Activated naive CD4-positive, alpha-beta T cell (primary cell): ENCODE data around the gene HPCAL1.

Experiments
- DNase-seq, 4 experiments: peaks; one replicate each; lab custom pipeline; 2025; lab: John Stamatoyannopoulos, UW

HPCAL1 gene

DNA sequence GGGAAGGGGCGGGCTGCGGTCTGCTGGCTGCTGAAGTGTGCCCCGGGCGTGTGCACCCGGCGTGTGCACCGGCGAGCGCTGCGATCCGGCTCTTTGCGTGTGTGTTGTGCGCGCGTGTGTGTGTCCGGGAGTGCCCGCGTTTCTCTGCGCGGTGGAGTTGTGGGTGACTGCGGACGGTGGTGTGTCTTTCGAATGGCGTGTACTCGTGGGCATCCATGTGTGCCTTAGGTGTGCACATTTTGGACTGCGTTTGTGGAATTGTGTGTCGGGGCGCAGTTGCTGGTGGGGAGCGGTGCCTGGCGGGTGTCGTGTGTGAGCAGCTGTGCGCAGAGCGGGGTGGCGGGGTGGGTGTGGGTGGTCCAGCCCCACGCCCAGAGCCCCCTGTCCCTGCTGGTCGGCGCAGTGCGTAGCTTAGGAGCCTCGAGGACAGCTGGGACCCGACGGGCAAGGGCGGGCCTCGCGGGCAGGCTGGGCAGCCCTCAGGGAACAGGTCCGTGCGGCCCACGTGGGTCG, 533 bp downstream of the HPCAL1 start:
- peak in 1 of 4 experiments; percentile 38 for DNase-seq

DNA sequence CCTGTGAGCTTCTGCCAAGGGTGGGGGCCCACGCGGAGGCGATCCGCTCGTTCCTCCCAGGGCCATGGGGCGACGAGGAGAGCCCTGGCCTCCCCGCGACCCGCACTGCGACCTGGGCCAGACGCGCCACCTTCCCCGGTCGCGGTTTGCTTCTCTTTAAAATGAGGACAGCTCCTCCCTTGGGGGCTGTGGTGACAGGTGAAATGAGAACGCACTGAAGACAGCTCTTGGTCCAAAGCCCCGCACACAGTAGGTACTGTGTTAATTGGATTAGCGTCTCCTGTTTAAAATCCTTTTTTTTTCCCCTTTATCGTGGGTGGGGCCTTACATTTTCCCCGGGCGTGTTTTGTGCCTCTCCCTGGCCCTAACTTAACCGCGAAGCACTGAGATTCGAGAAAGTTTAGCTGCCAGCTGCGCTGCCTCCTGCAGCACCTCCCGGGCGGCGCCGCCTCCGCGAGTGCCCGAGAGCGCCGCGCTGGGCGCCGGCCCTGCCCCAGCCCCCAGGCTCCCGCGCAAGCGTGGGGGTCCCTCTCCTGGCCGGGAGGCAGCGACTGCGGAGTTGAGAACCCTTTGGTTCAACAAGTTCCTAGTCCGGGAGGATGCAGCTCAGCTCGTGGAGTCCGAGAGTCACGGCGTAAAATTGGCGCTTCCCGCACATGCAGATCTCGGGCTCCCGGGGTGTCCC, 1.1 kb downstream of the HPCAL1 start:
- peak in 1 of 4 experiments; percentile 36 for DNase-seq

DNA sequence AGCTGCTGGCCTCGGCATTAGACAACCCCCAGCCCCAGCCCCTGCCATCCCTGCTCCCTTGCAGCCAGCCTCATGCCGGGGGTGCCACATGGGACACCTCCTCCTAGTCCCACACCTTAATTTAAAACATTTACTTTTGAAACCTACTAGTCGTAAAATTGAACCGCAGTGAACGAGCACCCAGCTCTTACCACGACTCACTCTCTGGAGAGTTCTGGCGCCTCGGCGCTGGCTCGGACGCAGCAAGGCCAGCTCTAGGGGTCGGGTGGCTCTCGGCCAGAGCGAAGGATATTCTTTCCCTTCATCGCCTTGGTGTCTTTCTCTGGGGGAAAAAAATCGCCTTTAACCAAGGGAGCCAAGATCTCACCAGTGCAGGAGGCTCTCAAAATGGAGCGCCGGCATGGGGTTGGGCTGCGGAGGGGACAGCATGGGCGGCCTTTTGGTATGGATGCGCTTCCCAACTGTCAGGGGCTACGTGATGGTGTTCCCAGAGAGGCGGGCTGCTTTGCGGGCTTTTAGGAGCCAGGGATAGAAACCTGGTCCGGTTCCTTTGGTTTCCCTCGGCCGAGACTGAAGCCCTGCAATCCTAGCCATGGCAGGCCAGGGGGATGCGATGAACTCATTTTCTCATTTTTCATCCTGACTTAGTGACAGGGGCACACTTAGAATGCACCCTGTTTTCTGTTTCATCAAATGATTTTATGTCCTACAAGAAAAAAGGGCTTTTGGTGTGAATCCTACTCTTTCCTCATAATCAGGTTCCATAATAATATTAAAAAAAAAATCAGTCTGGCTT, 2.0 kb downstream of the HPCAL1 start:
- no peak for DNase-seq

DNA sequence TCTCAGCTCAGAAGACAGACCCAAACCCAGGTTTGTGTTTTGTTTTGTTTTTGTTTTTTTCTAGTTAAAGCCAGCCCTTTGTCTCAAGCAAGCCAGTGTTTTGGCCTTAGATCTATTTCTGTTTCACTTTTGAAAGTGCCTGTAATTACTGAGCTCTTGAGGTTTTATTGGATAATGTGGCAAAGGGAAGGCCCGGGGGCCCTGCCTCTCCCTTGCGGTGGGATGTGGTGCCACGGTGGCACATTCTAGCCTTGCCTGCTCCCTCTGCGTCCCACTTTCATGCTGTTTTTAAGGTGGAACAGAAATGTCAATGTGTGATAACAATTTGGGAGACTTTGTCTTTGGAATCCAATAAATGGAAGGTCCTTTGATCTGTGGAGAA, 2.5 kb downstream of the HPCAL1 start:
- DNase-seq = peak in 1 of 4 experiments; percentile 19

DNA sequence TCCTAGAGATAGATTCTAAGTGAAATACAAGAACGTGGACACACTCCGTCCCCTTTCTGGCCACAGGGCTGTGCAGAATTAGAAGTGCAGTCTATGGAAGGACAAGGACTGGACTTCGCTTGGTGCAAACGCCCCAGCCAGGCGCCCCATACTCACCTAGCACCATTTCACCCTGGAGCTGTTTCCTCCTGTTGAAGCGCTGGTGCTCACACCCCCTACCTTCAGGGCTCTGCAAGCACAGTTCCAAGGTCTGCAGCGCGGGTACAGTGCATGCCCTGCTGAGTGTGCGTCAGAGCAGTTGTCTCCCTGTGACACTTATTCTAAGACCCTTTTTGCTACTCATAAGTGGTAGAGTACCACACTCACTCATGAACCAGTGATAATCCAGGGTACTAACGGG, 3.0 kb downstream of the HPCAL1 start:
- DNase-seq = peak in 1 of 4 experiments; percentile 48

DNA sequence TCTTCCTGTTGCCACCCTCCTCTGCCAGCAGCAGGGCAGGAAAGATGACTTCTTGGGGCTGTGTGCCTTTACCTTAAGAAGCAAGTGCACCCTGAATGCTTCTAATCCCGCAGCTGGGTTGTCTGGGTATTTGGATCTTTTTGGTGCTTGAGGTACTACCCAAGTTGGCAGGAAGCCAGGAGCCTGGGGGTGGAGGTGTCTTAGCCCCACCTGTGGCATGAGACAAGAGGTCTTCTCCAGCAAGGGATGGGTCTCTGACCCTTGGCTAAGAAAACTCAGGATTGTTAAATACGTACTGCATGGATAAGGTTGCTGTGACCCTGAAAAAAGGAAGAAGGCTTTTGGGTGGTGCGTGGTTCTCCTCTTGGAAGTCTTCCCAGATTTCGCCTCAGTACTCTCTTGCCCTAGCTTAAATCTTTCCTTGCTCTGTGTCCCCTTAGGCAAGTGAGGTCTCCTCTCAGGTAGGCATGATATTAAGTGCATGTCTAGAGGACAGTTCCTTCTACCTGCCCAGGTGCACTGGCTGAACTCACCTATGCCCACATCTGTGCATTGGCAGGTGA, 4.3 kb downstream of the HPCAL1 start:
- peak in 1 of 4 experiments; percentile 17 for DNase-seq

DNA sequence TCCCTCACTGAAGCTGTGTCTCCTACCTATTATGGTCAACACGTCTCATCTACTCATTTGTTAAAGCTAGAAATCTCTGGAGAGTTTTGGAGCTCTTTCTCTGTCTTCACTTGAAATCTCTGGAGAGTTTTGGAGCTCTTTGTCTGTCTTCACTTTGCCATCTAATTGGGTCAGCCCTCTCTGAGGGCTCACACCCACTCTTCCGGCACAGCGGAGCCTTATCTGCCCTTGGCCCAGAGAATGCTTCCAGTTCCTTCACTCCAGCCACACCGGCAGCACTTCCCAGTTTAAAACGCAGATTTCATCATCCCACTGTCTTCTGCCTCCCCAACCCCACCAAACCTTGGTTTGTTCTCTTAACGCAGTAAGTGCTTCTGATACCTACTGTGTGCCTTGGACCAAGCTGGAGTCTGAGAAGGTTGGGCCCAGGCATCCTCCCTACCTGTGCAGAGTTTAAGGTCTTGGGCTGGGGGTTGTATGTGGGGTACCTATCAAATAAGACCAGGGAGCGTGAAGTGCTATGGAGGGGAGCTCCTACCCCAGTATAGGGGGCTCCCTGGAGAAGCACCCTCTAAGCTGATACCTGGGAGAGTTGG, 5.0 kb downstream of the HPCAL1 start:
- DNase-seq = no peak

DNA sequence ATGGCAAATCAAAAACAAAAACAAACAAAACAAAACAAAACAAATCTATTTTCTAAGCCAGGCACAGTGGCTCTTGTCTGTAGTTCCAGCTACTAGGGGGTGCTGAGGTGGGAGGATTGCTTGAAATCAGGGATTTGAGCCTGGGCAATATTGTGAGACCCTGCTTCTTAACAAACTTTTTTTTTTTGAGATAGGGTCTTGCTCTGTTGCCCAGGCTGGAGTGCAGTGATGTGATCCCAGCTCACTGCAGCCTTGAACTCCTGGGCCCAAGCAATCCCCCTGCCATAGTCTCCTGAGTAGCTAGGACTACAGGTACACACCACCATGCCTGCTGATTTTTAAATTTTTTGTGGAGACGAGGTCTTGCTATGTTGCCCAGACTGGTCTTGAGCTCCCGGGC, 6.2 kb downstream of the HPCAL1 start:
- DNase-seq = no peak

DNA sequence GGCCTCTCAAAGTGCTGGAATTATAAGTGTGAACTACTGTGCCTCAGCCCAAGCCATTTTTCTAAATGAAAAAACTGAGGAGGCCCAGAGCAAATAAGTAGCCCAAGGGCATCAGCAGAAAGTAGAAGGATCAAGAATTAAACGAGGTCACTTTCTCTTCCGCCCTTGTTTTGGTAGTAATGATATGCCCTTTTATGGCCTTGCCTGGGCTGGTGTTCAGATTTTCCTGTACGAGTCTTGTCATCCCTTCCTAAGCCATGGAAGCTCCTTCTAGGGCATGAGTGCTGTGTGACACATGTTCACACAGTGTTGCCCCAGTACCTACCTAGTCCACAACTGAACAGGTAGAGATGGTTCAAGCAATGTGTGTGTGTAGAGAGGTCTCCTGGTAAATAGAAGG, 6.6 kb downstream of the HPCAL1 start:
- no peak for DNase-seq

DNA sequence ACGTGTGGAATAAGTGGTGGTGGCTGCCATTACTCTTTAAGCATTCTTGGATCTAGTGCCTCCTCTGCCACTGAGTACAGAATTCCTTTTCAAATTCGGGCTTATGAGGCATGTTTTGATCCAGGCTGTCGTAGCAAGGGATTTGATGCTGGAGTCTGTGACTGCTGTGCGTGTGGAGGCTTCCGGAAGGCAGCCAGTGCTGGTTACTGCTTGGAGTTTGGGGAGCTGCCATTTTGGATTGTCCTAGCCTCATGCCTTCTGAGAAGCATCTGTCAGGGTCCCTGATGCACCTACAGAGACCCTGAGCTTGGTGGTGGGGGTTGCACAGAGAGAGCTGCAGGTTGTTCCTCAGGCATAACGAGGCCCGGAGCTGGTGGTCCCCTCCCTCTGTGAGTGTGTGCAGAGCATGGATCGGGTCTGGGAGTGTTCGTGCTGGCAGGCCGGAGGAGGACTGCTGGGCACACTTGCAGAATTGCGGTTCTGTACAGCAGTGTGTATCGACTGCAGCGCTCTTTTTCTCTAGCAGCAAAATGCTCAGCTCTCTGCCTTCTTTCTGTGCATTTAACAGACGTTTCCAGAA, 7.7 kb downstream of the HPCAL1 start:
- DNase-seq = no peak

DNA sequence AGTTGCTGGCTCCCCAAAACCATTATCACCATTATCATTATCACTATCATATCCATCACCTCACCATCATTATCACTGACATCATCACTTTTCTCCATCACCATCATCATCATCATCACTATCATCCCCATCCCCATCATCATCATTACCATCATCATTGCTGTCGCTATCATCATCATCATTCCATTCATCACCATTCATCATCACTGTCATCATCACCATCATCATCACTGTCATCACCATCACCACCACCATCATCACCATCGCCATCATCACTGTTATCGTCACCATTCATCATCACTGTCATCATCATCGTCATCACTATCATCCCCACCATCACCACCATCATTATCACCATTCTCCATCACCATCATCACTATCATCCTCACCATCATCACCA, 9.0 kb downstream of the HPCAL1 start:
- no peak for DNase-seq

DNA sequence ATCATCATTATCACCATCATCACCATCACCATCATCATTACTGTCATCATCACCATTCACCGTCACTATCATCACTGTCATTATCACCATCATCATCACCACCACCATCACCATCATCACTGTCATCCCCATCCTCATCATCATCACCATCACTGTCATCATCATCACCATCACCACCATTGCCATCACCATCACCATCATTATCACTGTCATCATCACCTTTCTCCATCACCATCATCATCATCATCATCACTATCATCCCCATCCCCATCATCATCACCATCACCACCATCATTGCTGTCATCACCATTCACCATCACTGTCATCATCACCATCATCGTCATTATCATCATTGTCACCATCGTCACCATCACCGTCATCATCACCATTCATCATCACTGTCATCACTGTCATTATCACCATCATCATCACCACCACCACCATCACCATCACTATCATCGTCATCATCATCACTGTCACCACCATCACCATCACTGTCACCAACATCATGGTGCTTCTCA, 9.8 kb downstream of the HPCAL1 start:
- DNase-seq = no peak

DNA sequence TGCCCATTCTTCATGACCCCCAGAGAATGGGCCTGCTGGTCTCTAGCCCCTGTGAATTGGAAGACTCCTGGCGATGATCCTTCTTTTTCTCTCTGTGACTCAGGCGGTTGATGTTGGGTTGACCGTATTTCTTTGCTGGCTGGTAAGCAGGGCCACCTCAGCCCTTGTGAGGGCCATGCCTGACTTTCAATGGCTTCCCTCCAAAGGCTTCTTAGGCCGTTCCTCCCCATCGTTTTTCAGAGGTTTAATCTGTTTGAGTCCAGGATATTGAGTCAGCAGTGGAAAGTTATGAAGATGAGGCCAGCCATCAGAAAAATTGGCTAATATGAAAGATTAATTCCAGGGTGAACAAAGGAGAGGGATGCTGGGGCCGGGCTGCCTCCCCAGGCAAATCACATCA, 13.6 kb downstream of the HPCAL1 start:
- DNase-seq = no peak

DNA sequence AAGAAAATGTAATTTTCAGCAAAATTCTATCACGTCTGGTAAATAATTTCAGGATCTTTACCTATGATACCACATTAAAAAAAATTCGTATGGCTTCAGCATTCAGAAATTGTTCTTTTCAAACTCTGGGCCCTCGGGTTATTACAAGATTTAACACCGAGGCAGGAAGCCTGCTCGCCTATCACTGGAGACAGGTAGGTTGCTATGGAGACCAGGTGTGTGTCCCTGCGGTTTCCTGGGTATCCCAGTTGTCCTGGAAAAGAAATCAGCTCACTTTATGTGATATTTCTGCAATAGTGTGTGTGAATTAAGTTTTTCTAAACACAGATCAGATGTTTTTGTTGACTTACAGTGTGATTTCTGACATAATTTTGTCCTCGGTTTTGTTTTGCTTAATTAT, 14.2 kb downstream of the HPCAL1 start:
- no peak for DNase-seq

DNA sequence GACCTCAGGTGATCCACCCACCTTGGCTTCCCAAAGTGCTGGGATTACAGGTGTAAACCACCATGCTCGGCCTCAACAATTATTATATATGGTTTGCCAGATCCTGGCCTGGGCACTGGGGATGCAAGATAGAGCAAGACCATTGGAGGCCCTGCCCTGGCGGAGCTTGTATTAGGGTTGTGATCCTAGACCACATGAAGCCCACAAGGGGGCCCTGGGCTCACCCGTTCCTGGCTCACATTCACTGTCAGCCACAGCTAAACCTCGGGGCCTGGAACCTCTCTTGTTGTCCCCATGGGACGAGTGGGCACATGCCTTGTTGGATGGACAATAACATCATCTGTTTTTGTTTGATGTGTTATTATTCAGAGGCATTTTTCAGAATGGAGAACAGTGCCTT, 14.9 kb downstream of the HPCAL1 start:
- DNase-seq = no peak

DNA sequence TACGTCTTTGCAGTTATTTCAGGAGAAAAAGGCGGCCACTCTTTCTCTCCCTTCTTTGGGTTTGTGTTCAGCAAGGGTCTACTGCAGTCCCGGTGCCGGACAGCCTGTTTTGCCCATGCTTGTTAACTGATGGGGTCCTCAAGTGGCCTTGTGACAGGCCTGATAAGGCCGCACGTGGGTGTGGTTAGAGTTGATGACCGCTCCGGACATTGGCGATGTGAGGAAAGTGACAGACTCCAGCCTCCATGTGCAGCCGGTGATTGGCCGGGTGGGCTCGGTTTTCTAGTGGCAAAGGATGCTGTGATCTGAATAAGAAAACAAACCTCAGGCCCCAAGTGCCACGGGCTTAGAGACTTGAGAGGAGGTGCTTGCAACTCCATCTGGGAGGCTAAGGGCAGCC, 15.6 kb downstream of the HPCAL1 start:
- DNase-seq = no peak

DNA sequence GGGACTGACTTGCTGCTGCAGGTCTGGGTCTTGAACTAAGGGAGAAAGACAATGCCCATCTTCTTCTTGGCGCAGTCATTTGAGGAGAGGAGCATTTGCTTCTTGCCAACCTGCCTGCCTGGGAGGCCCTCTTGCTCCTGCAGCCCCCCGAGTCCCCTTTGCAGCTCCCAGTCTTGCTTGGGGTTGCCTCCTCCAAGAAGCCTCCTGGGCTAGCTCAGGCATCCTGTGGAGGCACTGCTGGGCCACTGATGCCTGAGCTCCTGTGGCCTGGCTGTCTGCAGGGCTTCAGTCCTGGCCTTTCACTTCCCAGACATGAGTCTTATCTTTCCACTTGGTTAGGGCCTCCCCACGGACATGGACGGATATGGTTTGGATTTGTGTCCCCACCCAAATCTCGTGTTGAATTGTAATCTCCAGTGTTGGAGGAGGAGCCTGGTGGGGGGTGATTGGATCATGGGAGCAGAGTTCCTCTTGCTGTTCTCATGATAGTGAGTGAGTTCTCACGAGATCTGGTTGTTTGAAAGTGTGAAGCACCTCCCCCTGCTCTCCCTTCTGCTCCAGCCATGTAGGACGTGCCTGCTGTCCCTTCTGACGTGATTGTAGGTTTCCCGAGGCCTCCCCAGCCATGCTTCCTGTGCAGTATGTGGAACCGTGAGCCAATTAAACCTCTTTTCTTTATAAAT, 17.3 kb downstream of the HPCAL1 start:
- no peak for DNase-seq

DNA sequence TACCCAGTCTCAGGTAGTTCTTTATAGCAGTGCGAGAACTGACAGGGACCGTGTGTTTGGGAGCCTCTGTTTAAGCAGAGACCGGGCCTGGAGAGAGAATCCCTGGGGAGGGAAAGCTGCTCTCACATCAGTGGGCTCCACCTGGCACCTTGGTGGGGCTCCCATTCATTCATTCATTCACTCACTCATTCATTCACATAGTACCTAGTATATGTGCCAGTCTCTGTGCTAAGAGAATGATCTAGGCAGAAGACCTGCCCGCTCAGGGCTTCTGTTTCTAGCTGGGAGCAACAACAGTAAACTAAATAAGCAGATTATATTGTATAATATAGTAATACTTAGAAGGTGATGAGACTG, 17.8 kb downstream of the HPCAL1 start:
- DNase-seq = no peak

DNA sequence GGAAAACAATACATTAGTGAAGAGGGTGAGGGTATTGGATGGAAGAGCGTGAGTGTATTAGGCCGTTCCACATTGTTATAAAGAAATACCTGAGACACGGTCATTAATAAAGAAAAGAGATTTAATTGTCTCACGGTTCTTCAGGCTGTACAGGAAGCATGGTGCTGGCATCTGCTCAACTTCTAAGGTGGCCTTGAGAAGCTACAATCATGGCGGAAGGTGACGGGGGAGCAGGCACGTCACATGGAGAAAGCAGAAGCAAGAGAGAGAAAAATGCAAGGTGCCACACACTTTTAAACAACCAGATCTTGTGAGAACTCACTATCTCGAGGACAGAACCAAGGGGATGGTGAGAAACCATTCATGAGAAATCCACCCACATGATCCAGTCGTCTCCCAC, 18.2 kb downstream of the HPCAL1 start:
- DNase-seq = no peak

DNA sequence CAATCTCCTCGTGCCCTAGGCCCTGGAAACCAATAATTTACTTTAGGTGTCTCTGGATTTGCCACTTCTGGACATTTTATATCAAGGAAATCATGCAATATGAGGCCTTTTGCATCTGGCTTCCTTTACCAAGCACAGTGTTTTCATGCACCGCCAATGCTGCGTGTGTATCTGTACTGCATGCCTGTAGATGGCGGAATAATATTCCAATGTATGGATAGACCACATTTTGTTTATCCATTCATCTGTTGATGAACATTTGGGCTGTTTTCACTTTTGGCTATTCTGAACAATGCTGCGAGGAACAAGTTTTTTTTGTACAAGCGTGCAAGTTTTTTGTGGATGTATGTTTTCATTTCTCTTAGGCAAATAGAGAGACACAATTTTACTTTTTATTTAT, 18.9 kb downstream of the HPCAL1 start:
- DNase-seq = no peak

DNA sequence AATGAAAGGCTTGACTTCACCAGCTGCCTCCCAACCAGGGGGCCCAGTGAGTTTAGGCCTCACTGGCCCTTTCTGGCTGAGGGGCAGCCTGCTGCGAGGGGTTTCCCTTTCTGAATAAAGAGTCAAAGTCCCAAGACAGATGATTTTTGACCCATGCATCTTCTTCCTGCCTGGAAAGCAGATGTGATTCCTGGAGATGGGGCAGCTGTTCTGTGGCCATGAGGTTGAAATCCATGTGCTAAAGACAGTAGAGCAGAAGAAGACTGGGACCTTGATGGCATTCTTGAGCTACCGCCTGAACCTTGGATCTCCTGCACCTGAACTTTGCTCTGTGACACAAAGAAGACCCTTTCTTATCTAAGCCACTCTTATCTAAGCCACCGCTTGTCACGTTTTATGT, 19.8 kb downstream of the HPCAL1 start:
- no peak for DNase-seq

DNA sequence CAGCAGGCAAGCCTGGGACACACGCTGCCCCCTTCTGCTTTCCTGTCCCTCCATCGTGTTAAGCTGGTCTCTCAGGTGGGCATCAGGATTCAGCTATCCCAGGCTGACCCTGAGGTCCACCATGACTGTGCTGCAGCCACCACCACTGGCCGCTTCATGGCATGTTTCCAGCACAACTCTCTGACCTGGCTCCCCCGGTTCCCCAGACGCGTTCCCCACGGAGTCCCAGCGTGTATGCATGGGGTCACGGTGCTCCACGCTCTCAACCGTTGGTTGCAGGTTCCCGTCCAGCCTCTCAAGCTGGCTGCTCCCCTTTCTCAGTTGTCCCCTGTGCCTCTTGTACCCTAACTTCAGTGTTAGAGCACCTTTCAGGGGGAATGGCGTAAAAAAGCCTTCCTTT, 20.3 kb downstream of the HPCAL1 start:
- DNase-seq = no peak
